HG02840 (cell line): ENCODE results near the gene BLMH.
"Not testable (repeated sequence)": the region's sequence is repeated elsewhere in the genome, so short reads cannot be mapped to it uniquely, and the experiment has no call there.

Source experiments
- ATAC-seq: cut with Tn5 transposase; IDR thresholded peaks from one replicate; pipeline ENCODE4 v1.9.1; 2021; ENCODE audit warnings: mild to moderate bottlenecking, moderate library complexity, moderate number of reproducible peaks; ENCODE audit not compliant: unreplicated experiment, low FRiP score

The BLMH gene

GRCh38 chr17:30232015-30232823 lies 59.5 kb downstream of the BLMH start:
- ATAC-seq: no peak

- ATAC-seq: no peak
Observed at GRCh38 chr17:30230596-30231125, 61.1 kb downstream of the BLMH start.

DNA sequence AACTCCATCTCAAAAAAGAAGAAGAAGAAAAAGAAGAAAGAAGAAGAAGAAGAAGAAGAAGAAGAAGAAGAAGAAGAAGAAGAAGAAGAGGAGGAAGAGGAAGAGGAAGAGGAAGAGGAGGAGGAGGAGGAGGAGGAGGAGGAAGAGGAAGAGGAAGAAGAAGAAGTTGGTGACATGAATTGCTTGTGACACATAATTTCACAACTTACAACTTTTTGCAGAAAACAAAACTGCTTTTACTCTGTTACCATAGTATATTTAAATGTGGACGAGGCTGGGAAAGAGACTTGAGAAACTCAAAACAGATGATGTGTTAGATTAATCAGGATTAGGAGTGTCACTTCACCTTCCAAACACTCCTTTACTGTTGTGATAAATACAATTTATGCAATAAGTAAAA lies 61.7 kb downstream of the BLMH start:
- not testable (repeated sequence) for ATAC-seq

DNA sequence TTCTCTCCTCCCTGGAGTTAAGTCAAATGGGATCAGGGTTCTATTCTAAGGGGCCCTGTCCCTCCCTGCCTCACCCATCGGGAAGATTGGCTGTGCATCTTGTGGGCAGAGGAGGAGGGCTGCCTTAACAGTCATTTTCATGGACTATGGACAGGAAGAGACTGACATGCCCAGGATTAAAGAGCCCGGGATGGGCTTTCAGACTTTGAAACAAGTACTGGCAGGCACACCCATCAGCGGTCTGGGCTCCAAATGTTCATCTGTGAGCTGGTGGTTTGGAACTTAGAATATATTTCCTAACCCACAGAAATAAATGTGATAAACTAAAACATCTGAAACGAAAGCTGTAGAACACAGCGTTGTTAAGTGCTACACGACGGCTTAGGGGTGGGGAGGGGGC lies 62.7 kb downstream of the BLMH start:
- ATAC-seq: no peak

DNA sequence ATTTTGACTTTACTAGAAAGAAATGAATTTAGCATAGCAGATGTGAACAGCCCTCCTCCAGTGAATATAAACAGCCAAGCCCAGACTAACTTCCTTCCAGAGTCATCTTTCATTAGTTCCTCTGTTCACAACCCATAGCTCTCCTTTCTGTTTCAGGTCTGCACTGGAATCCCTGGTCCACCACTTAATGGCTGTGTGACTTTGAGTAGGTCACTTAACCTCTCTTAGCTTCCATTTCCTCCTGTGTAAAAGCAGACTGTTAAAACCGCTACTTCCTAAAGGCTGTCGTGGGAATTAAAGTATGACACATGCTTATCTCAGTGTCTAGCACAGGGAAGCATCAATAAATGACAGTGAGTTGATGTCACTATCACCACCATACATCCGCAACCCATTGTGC lies 63.7 kb downstream of the BLMH start:
- no peak for ATAC-seq

GRCh38 chr17:30226878-30227277 lies 64.9 kb downstream of the BLMH start:
- no peak for ATAC-seq

- ATAC-seq: no peak
Observed at GRCh38 chr17:30225919-30226553, 65.7 kb downstream of the BLMH start.

- ATAC-seq: no peak
Observed at GRCh38 chr17:30225112-30225511, 66.6 kb downstream of the BLMH start.

DNA sequence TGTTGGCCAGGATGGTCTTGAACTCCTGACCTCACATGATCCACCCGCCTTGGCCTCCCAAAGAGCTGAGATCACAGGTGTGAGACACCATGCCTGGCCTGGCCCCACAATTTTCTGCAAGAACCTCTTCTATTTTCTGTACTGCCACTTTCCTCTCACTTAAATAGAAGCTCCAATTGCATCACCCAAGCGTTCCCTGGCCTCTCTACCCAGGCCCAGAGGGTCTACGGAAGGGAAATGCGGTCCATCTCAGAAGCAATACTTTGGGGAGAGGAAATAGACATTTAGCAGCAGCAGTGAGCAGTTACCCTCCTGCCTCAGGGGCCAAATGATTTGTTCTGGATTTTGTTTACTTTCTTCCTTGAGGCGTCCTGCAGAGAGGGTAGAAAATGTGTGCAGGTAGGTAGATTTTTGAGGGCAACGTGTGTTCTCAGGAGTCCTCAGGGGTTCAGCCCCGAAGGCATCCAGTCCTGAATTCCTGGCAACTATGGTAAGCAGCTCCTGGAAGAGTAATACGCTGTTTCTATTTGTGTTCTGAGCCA lies 67.3 kb downstream of the BLMH start:
- no peak for ATAC-seq

- ATAC-seq: no peak
Observed at GRCh38 chr17:30222721-30223175, 69.0 kb downstream of the BLMH start.

- ATAC-seq: no peak
Observed at GRCh38 chr17:30222251-30222650, 69.5 kb downstream of the BLMH start.

GRCh38 chr17:30221346-30221745 lies 70.4 kb downstream of the BLMH start:
- no peak for ATAC-seq

DNA sequence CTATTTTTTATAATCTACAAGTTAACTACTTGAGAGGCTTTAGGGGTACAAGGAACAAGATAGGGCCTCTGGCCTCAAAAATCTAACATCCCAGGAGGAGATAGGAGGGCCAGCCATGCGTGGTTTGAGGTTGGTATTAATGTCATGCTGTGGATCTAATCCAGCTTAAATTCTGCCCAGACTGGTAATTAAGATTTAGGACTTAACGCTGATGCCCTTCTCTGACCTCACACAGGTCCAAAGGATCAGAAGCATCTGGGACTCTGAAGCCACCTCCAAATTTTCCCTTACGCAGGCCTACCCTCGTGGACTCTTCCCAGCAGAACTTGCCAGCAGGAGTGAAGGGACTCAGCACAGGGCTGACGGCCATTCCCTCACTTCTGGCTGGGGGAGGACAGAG lies 71.3 kb downstream of the BLMH start:
- no peak for ATAC-seq

GRCh38 chr17:30219833-30220232 lies 71.9 kb downstream of the BLMH start:
- no peak for ATAC-seq

GRCh38 chr17:30219315-30219714 lies 72.4 kb downstream of the BLMH start:
- no peak for ATAC-seq

DNA sequence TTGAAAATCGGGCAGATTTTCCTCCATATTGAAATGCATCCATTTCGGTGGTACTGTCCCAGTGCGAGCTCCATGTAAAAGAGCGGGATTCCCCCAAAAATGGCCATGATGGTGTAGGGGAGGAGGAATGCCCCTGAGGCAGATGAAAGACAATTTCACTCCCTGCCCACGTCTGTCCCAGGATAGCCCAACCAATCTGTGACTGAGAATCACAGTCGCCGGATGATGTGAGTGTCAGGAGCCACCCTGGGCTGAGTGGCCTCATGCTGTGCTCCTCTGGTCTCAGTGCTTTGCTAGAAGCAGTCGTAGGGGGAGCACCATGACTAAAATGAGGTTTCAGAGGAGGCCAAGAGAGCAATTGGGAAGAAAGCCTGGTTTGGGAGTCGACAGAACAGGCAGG lies 72.9 kb downstream of the BLMH start:
- ATAC-seq: no peak

GRCh38 chr17:30217746-30218245 lies 73.9 kb downstream of the BLMH start:
- no peak for ATAC-seq

DNA sequence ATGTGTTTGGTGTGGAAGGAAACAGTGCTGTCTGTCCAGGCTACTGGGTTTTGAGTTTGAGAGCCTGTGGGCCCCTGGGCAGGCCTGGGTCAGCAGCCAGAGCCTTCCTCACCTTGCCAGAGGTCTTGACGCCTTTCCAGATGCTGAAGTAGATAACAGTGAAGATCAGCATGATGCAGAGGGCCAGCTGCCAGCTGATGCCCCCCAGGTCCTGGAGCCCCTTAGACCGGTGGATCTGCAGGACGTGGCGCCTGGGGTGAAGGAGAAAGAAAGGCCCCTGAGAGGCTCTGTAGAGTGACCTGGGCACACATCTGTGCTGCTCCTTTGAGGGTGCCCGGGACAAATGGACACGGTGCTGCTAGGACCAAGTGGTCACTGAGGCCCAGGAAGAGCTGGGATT lies 74.7 kb downstream of the BLMH start:
- ATAC-seq: no peak

DNA sequence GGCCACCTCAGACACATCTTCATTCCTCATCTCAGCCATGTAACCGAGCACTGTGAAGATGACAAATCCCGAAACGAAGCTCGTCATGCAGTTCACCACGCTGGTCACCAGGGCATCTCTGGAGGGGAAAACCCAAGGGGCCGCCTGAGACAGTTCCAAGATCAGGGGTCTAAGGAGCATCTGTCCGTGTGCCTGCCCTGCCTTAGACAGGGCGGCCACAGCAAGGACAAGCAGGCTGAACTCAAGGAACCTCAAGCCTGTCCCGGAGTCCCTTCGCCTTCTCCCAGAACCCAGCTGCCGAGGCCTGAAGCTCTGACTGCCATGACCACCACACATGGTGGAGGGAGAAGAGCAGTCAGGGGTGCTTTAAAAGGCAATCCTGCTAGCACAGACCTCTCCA lies 79.0 kb downstream of the BLMH start:
- ATAC-seq: no peak

GRCh38 chr17:30211371-30211770 lies 80.4 kb downstream of the BLMH start:
- no peak for ATAC-seq

- ATAC-seq: no peak
Observed at GRCh38 chr17:30210901-30211300, 80.8 kb downstream of the BLMH start.
